ENCODE data around the gene DOCK4. TPM values are rescaled to one million over a fixed set of nuclear protein-coding genes. Genes with fewer than 3 reads are reported as not detected.
A peak's percentile ranks its signal among the peaks of the same experiment; 100 is the strongest.

The DOCK4 gene
- total and polyA plus RNA-seq, 2 of the 8 experiments (the other 6 are each of a cell fraction or from before 2014, with no cell fraction given) = 5.1 to 23.6 TPM

DNA sequence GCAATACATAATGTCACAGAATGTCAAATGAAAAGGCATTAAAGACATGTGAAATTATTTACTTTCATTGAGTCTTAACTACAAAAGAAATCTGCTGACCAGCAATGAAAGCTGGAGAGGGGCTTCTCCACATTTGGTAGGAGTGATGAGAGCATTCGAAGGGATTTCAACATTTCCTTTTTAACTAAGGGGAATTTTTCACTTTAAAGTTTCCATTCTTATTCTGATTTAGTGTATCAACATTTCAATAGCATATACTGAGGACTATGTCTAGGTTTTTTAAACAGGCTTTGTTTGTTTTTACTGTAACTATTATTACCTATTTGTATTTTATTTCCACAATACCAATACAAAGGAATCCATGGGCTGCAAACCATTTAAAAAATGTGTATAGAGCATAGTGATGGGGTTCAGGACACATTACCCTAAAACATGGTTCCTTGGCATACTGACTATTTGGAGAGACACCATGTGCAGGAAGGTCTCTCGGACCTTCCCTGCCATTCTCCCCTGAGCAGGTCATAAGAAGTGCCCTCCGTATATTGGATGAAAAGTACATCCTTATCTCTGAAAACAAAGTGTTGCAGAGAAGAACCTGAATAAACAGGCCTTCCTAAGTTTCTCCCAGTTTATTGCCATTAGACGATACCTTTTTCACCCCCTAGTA, 278.7 kb downstream of the DOCK4 start:
- Histone ChIP-seq H4K20me1 (replicated peaks in 1 of 2; ENCODE audit: control insufficient read depth in 1 of 2, insufficient read depth in 2 of 2, low read length in 2 of 2) (no peaks in the 10 kb centered on the region), H2BK15ac (ENCODE audit: low read length) (no peak overlapping the region), H3K23me2 (ENCODE audit: low read depth, low read length) (no peaks in the 10 kb centered on the region), H4K91ac (replicated peaks; ENCODE audit: insufficient read length, low read length) (no peak overlapping the region), H3K18ac (ENCODE audit: extremely low read depth, low read length) (peak overlapping the region; percentile 84; the same call in 1 of the 2 replicates), H3K4me2 (ENCODE audit: insufficient read depth in 1 of 2, low read depth in 2 of 2, low read length in 2 of 2) (peak overlapping the region; percentile 18 to 39; a peak in 2 of 4 replicates), H2BK120ac (replicated peaks; ENCODE audit: low read depth, low read length) (peak overlapping the region; percentile 11), H4K5ac (ENCODE audit: insufficient read length, low read depth, low read length) (peak overlapping the region; percentile 13), H2BK5ac (ENCODE audit: low read depth, low read length) (peak overlapping the region; percentile 84; the same call in 1 of the 2 replicates), H3K23ac (ENCODE audit: insufficient read length) (no peak overlapping the region), H3K14ac (ENCODE audit: insufficient read length) (no peak overlapping the region), H3K4me1 (replicated peaks in 1 of 4; ENCODE audit: control insufficient read depth in 3 of 4, insufficient read depth in 4 of 4, low read length in 3 of 4) (peaks cover 0 to 16% (median 8%) of the 10 kb centered on the region in 4 experiments; a peak in 5 of 7 replicates), H3K27ac (ENCODE audit: low read depth, low read length) (peak overlapping the region; percentile 70; the same call in 1 of the 2 replicates), H3K36me3 (ENCODE audit: control insufficient read depth in 2 of 4, insufficient read depth in 4 of 4, low read length in 3 of 4) (no peaks in the 10 kb centered on the region), H3K9ac (replicated peaks in 1 of 4; ENCODE audit: extremely low read depth in 1 of 4, low read depth in 3 of 4, low read length in 3 of 4) (no peak overlapping the region), H3K9me3 (ENCODE audit: insufficient read depth in 2 of 2, low read depth in 1 of 2, low read length in 1 of 2) (no peaks in the 10 kb centered on the region), H3K56ac (replicated peaks; ENCODE audit: insufficient read length, low read depth, low read length) (no peak overlapping the region), H2AK5ac (ENCODE audit: low read depth, low read length) (no peak overlapping the region), H3K4ac (replicated peaks; ENCODE audit: insufficient read length, low read depth, low read length) (no peak overlapping the region), H3K79me2 (ENCODE audit: control insufficient read depth in 1 of 2, insufficient read depth in 2 of 2, low read length in 2 of 2) (no peaks in the 10 kb centered on the region), H2AFZ (ENCODE audit: low read length) (no peak overlapping the region), H3K27me3 (replicated peaks in 1 of 4; ENCODE audit: control insufficient read depth in 3 of 4, extremely low read depth in 1 of 4, insufficient read depth in 3 of 4, low read length in 3 of 4) (no peaks in the 10 kb centered on the region), H3K4me3 (ENCODE audit: extremely low read depth in 1 of 4, insufficient read depth in 2 of 4, low read depth in 3 of 4, low read length in 4 of 4) (peak overlapping the region in 1 of 4 experiments; percentile 26; a peak in 1 of 8 replicates), H3K79me1 (ENCODE audit: low read depth, low read length) (no peaks in the 10 kb centered on the region), H2BK20ac (ENCODE audit: low read length) (peak overlapping the region; percentile 81; the same call in 1 of the 2 replicates), H2BK12ac (ENCODE audit: low read depth, low read length) (no peak overlapping the region), H4K8ac (ENCODE audit: extremely low read depth, insufficient read depth, low read length) (no peak overlapping the region)
- WGBS, 2 experiments (ENCODE audit: extremely low coverage in 1 of 2, insufficient coverage in 1 of 2, insufficient read length in 1 of 2, insufficient replicate concordance in 2 of 2, low coverage in 1 of 2, low lambda C conversion rate in 2 of 2, missing lambda C conversion rate in 1 of 2) = 57% methylated on average over 4 of the region's 4 CpGs; no CpG with 5 or more reads in 1 of the 2 experiments
- CTCF ChIA-PET (ENCODE audit: partially characterized antibody) = interaction anchor here (0.6 to 2.4 kb wide), 2 partner anchors 72 to 478 kb away, joined by 3 to 7 read pairs; no protein-coding TSS in a partner anchor
- DNase-seq (ENCODE audit: low read depth in 1 of 2, low spot score in 2 of 2) = no peak
- FAIRE-seq = no peak
- POLR2A ChIA-PET (ENCODE audit: partially characterized antibody) = interaction anchor here (0.8 to 1.0 kb wide), 2 partner anchors 278 to 495 kb away, joined by 3 read pairs; no protein-coding TSS in a partner anchor
- no peak for TF ChIP-seq RBBP5 (IDR thresholded peaks at IDR 0.05; ENCODE audit: borderline replicate concordance, low read depth, low read length)
- peak; percentile 71 for TF ChIP-seq CEBPB (IDR thresholded peaks at IDR 0.05; ENCODE audit: low read depth, low read length)

Measured in H1 (cell line).